Common myeloid progenitor, CD34-positive (primary cell): ENCODE results near the gene HDAC9.
"Not testable (repeated sequence)": the region's sequence is repeated elsewhere in the genome, so short reads cannot be mapped to it uniquely, and the experiment has no call there.

Experiments
- CTCF ChIA-PET: fragments of 350-600 bp; sonication (Branson Sonifier 250); formaldehyde crosslinking; loops from one replicate; lab custom pipeline; 2021; ENCODE audit warnings: antibody characterized with exemption; lab: Charles Lee
- POLR2A ChIA-PET: fragments of 350-600 bp; sonication (Branson Sonifier 250); formaldehyde crosslinking; loops from one replicate; lab custom pipeline; 2021; ENCODE audit warnings: antibody characterized with exemption; lab: Charles Lee
- DNase-seq, 3 donors: peaks; one replicate each; pipeline versions ENCODE4 v3.0.0 to v3.0.0-alpha.2; 2013
- H3K27ac ChIP-seq, 2 experiments: 1 replicate in 1 of 2; 2 replicates in 1 of 2; pipeline ENCODE4 v1.7.0; 2013; ENCODE audit warnings: inconsistent platforms in 2 of 2, low read length in 2 of 2, mild to moderate bottlenecking in 2 of 2, low read depth in 1 of 2, moderate library complexity in 1 of 2; ENCODE audit not compliant: severe bottlenecking in 2 of 2, insufficient read depth in 1 of 2, poor library complexity in 1 of 2
- H3K27me3 ChIP-seq, 5 experiments: replicated peaks in 2 of 5; 1 replicate in 3 of 5; 2 replicates in 2 of 5; pipeline versions ENCODE4 v1.6.1 to v1.7.0; 2013; ENCODE audit warnings: low read length in 4 of 5, mild to moderate bottlenecking in 2 of 5, moderate library complexity in 2 of 5, inconsistent platforms in 1 of 5; ENCODE audit not compliant: insufficient read depth in 5 of 5, control insufficient read depth in 4 of 5
- H3K36me3 ChIP-seq, 4 experiments: 1 replicate in 2 of 4; 2 replicates in 2 of 4; pipeline versions ENCODE4 v1.6.1 to v1.7.0; 2013; ENCODE audit warnings: low read length in 3 of 4, control low read depth in 1 of 4, mild to moderate bottlenecking in 1 of 4; ENCODE audit not compliant: control insufficient read depth in 4 of 4, insufficient read depth in 4 of 4
- H3K4me1 ChIP-seq, 4 experiments: 1 replicate in 3 of 4; 2 replicates in 1 of 4; pipeline versions ENCODE4 v1.6.1 to v1.7.1; 2013; ENCODE audit warnings: low read length in 3 of 4, mild to moderate bottlenecking in 3 of 4, control low read depth in 1 of 4, inconsistent platforms in 1 of 4, moderate library complexity in 1 of 4; ENCODE audit not compliant: control insufficient read depth in 4 of 4, insufficient read depth in 4 of 4; ENCODE audit errors: control extremely low read depth in 1 of 4
- H3K4me3 ChIP-seq, 7 experiments: 1 replicate in 4 of 7; 2 replicates in 3 of 7; pipeline versions ENCODE4 v1.5.1 to v1.7.0; 2013; ENCODE audit warnings: mild to moderate bottlenecking in 7 of 7, low read length in 6 of 7, moderate library complexity in 6 of 7, inconsistent platforms in 2 of 7, low read depth in 2 of 7, control low read depth in 1 of 7; ENCODE audit not compliant: insufficient read depth in 4 of 7, control insufficient read depth in 1 of 7; ENCODE audit errors: extremely low read depth in 1 of 7
- H3K9me3 ChIP-seq, 5 experiments: 1 replicate in 4 of 5; 2 replicates in 1 of 5; pipeline versions ENCODE4 v1.6.1 to v1.7.1; 2013; ENCODE audit warnings: low read length in 4 of 5, mild to moderate bottlenecking in 2 of 5, inconsistent platforms in 1 of 5, low read depth in 1 of 5, moderate library complexity in 1 of 5; ENCODE audit not compliant: control insufficient read depth in 4 of 5, insufficient read depth in 2 of 5; ENCODE audit errors: control extremely low read depth in 1 of 5
- WGBS: methylation state at CpG from one replicate; pipeline ENCODE4 v1.1.5; 2013; ENCODE audit not compliant: insufficient coverage; 5-methylcytosine and 5-hydroxymethylcytosine counted together

The HDAC9 gene

DNA sequence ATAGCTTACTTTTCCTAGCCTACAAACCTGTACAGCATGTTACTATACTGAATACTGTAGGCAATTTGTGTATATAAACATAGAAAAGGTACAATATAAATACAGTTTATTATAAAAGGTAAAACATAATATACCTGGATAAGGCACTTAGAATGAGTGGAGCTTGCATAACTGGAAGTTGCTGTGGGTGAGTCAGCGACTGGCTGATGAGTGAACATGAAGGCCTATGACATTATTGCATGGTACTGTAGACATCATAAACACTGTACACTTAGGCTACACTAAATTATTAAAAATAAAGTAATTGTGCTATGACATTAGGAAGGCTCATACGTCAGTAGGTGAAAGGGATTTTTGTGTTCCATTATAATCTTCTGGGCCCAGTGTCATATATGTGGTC lies 228.8 kb downstream of the HDAC9 start:
- ChIA-PET POLR2A (no interaction called here), CTCF (interaction anchor here (1.1 kb wide), 1 partner anchor 30 kb away, joined by 3 read pairs; no protein-coding TSS in a partner anchor)
- WGBS = no CpG with 5 or more reads among the region's 2 CpGs

DNA sequence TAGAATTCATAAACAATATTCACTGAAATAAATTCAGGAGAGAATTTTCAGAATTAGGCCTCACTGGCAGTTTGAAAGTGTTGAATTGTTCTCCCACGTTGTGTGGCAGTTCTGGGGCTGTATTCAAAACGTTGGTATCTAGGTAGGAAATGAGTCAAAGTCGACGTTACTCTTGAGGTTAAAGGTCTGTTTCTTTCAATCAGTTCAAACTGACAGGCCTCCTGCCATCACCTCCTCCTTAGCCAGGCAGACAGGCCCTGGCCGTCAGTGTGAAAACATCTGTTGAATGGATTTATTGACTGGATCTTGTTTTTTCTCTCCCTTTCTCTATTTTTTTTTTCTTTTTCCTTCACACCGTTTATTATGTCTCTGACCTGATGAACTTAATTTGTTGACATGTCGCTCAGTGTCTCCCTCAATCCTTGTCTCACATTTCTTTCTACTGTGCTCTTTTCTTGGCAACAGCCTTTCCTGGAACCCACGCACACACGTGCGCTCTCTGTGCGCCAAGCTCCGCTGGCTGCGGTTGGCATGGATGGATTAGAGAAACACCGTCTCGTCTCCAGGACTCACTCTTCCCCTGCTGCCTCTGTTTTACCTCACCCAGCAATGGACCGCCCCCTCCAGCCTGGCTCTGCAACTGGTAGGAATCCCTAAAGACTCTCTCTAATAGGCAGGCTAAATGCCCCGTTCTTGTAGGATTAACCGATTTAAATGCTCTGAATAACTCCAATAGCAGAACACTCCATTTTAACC lies 231.7 kb downstream of the HDAC9 start:
- H3K4me3 ChIP-seq = no peak overlapping the region
- no peaks in the 10 kb centered on the region for H3K9me3 ChIP-seq
- H3K36me3 ChIP-seq = no peaks in the 10 kb centered on the region
- no peak overlapping the region for H3K27ac ChIP-seq
- POLR2A ChIA-PET = no interaction called here
- DNase-seq = no peak
- H3K4me1 ChIP-seq = no peaks in the 10 kb centered on the region
- WGBS = 94% methylated on average over 14 of the region's 18 CpGs
- no peaks in the 10 kb centered on the region for H3K27me3 ChIP-seq
- CTCF ChIA-PET = interaction anchor here (0.5 kb wide), 1 partner anchor 1030 kb away, joined by 3 read pairs; no protein-coding TSS in a partner anchor

More for the DNA sequence above, 228.8 kb downstream of the HDAC9 start:
- no peak overlapping the region for H3K4me3 ChIP-seq
- H3K36me3 ChIP-seq = no peaks in the 10 kb centered on the region
- H3K4me1 ChIP-seq = no peaks in the 10 kb centered on the region
- no peak overlapping the region for H3K27ac ChIP-seq
- DNase-seq = no peak
- no peaks in the 10 kb centered on the region for H3K27me3 ChIP-seq
- H3K9me3 ChIP-seq = no peaks in the 10 kb centered on the region

DNA sequence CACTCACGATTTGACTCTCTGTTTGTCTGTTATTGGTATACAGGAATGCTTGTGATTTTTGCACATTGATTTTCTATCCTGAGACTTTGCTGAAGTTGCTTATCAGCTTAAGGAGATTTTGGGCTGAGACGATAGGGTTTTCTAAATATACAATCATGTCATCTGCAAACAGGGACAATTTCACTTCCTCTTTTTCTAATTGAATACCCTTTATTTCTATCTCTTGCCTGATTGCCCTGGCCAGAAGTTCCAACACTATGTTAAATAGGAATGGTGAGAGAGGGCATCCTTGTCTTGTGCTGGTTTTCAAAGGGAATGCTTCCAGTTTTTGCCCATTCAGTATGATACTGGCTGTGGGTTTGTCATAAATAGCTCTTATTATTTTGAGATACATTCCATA lies 240.5 kb downstream of the HDAC9 start:
- H3K27ac ChIP-seq, CTCF ChIA-PET, H3K4me3 ChIP-seq, DNase-seq, H3K27me3 ChIP-seq, POLR2A ChIA-PET, H3K36me3 ChIP-seq, H3K9me3 ChIP-seq, H3K4me1 ChIP-seq: not testable (repeated sequence)
- WGBS = no CpG with 5 or more reads among the region's 2 CpGs

DNA sequence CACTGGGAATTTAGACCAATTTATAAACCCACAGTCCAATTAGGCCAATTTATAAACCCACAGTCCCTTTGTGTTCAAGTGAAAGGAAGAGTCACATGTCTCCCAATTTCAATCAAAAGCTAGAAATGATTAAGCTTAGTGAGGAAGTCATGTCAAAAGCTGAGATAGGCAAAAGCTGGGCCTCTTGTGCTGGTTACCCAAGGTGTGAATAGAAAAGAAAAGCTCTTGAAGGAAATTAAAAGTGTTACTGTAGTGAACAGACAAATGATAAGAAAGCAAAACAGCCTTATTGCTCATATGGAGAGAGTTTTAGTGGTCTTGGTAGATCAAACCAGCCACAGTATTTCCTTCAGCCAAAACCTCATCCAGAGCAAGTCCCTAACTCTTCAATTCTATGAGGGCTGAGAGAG lies 245.0 kb downstream of the HDAC9 start:
- Histone ChIP-seq H3K27ac (no peak overlapping the region), H3K27me3 (no peaks in the 10 kb centered on the region), H3K9me3 (peaks cover 0 to 3% (median 0%) of the 10 kb centered on the region in 5 experiments), H3K4me3 (no peak overlapping the region), H3K36me3 (no peaks in the 10 kb centered on the region), H3K4me1 (no peaks in the 10 kb centered on the region)
- POLR2A ChIA-PET = no interaction called here
- CTCF ChIA-PET = no interaction called here
- no peak for DNase-seq

DNA sequence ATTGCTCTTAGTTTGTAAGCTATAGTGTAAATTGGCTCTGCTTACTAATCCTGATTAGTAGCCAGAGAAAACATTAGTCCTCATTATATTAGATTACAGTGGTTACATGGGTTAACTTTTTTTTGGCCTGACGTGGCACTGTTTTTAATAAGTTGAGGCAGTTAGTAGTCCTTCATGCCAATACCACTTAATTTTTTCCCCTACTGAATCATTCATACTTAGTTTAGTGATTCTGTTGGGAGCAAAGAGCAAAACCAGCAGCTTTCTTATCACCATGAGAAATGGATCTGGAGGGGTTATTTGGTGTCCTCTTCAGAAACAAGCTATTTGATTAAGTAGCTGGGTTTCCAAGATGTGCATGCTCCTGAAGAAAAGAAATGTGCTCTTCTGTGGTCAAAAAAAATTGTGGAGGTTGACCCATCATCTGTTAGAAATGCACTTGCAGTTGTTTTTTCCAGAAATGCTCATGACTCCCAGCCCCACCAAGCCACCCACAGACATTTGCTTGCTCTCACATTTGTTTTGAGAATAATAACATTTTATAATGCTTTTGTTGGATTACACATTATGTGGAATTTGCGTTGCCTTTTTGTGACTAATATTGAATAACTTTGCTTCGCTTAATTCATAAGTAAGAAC lies 258.5 kb downstream of the HDAC9 start:
- WGBS = no CpG with 5 or more reads among the region's 3 CpGs
- Histone ChIP-seq H3K27ac (no peak overlapping the region), H3K36me3 (peaks cover 0 to 2% (median 0%) of the 10 kb centered on the region in 4 experiments), H3K4me1 (no peaks in the 10 kb centered on the region), H3K9me3 (no peaks in the 10 kb centered on the region), H3K27me3 (no peaks in the 10 kb centered on the region), H3K4me3 (no peak overlapping the region)
- POLR2A ChIA-PET = no interaction called here
- no peak for DNase-seq
- CTCF ChIA-PET = no interaction called here

DNA sequence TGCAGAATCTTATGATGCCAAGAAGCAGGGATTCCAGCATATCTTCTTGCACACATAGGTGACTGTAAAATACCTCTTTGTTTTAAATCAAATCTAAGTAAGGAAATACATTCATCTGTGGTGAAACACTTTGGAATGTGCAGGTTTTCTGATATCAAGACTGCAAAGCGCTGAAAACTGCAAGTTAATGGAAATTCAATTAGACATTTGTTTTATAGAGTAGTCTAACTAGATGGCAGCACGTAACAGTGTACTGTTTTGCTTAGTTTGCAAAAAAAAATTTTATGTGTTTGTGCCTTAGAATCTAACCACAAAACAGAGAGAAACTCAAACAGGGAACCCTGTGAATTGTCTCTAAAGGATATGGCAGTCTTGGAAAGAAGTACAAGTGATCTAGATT lies 259.2 kb downstream of the HDAC9 start:
- no peaks in the 10 kb centered on the region for H3K36me3 ChIP-seq
- H3K27ac ChIP-seq = no peak overlapping the region
- H3K27me3 ChIP-seq = no peaks in the 10 kb centered on the region
- no peaks in the 10 kb centered on the region for H3K4me1 ChIP-seq
- 100% methylated on average over 1 of the region's 2 CpGs for WGBS
- DNase-seq = no peak
- ChIA-PET POLR2A (no interaction called here), CTCF (no interaction called here)
- no peak overlapping the region for H3K4me3 ChIP-seq
- H3K9me3 ChIP-seq = no peaks in the 10 kb centered on the region

DNA sequence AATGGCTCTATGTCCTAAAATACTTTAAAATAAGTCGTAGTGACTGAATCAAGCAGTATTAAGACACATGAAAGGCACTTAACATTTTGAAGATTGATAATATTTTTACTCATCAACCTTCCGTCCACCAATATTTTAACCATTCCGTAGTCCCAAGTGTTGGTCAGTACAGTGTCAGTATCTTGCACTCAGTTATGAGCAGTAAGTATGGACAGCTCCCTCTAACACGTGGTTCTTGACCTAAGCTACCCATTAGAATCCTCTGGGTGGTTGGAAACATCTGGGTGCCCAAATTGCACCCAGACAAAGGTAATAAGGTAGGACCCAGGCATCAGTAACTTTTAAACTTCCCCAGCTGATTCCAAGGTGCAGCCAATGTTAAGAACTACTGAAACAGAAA lies 260.2 kb downstream of the HDAC9 start:
- Histone ChIP-seq H3K36me3 (no peaks in the 10 kb centered on the region), H3K27ac (no peak overlapping the region), H3K4me1 (no peaks in the 10 kb centered on the region), H3K9me3 (no peaks in the 10 kb centered on the region), H3K27me3 (no peaks in the 10 kb centered on the region), H3K4me3 (no peak overlapping the region)
- POLR2A ChIA-PET = interaction anchor here (0.6 kb wide), 1 partner anchor 604 kb away, joined by 8 read pairs; no protein-coding TSS in a partner anchor
- 89% methylated on average over 1 of the region's 4 CpGs for WGBS
- CTCF ChIA-PET = no interaction called here
- no peak for DNase-seq
